Mammary microvascular endothelial cell (primary cell): Measurements from ENCODE around the gene UAP1. TPM values are rescaled to one million over a fixed set of nuclear protein-coding genes. Genes with fewer than 3 reads are reported as not detected.

Experiments used
- total RNA-seq: library from RNA; depleted of rRNA; stranded (reverse); fragments of >200 nt; gene quantifications from 2 replicates; pipeline ENCODE4 v1.2.3, GENCODE V29; 2015

Gene UAP1
- total RNA-seq, result 107 and 131 TPM in 2 replicates

DNA sequence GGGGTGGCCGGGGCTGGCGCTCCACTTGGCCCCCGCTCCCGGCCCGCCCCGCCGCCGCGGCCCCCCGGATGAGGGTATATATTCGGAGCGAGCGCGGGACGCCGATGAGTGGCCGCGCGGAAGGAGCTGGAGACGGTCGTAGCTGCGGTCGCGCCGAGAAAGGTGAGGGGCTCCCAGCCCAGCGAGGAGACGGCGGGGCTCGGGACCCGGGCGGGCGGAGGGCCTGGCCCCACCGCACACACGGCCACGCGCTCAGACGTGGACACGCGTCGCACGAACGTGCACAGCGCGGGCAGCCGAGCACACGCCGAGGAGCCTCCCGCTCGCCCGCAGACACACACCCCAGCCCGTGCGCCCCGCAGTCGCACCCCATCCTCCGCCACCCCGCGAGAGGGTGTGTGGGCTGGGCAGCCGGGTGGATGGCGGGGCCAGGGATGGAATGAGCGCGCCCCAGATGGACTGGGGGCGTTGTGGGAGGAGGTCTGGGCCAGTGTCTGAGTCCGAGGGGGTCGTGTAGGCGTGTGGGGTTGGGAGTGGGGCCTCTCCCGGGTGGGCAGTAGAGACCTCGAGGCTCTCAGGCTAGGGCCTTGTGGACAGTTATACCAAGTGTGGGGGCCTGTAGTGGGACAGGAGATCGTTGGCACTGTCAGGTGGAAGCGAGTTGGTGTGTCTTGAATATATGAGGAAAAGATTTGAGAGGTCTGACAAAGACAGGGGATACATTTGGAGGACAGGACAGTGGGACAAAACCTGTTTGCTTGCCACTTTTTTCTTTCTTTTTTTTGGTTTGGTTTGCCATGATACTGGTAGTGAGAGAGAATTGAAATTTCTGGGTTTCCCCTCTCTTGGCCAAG is at the start of gene UAP1:
Gene UAP1, plus strand, starts transcription at position 107 of the 854 bp plus-strand sequence. CDS start 4,347 bp downstream, outside the sequence.

DNA sequence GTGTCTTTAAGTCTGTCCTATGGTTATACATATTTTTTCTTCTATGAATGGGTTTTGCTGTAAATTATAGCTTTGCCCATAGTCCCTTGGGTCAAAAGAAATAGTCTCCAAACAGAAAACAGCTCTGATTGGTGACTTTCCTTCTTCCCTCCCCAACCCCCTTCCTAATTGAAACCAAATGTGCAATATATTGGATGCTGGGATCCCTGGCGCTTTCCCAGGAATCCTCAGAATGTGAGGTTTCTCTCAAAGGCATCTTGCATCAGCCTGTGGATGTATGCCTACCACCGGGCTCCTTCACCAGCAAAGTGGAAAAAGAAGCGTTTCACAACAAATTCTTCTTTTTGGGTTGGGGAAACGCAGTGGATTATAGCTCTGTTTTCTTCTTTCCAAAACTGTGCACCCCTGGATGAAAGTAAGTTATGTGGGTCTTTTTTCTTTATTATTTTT is 70.7 kb downstream of the UAP1 start, which contains the start of gene DDR2:
Gene DDR2, plus strand, starts transcription at position 248 of the 450 bp plus-strand sequence. CDS start 86,600 bp downstream, outside the sequence.

Other genes starting within 250 kb of the UAP1 start
- gene SPATA46, start 184.9 kb upstream of the UAP1 start, total RNA-seq, result not detected in 2 replicates
- 1.9 and 4.5 TPM in 2 replicates for gene C1orf226, start 180.0 kb upstream of the UAP1 start, total RNA-seq
- gene SH2D1B, start 149.6 kb upstream of the UAP1 start, total RNA-seq, result 0.05 and 0.20 TPM in 2 replicates
- 46.0 and 47.3 TPM in 2 replicates for gene UHMK1, start 63.9 kb upstream of the UAP1 start, total RNA-seq
- gene DDR2, start 70.7 kb downstream of the UAP1 start, total RNA-seq, result 3.0 and 3.9 TPM in 2 replicates
- 24.9 and 28.5 TPM in 2 replicates for gene HSD17B7, start 229.0 kb downstream of the UAP1 start, total RNA-seq